Stimulated activated CD4-positive, alpha-beta T cell treated with anti-CD3 and anti-CD28 coated beads, TNF-alpha, amount 100 ng/mL, for 48 hours (primary cell): Measurements from ENCODE around the gene VEZT.
"Not testable (repeated sequence)": the region's sequence is repeated elsewhere in the genome, so short reads cannot be mapped to it uniquely, and the experiment has no call there.

Experiments
- DNase-seq, 3 donors: peaks; one replicate each; pipeline ENCODE4 v3.0.0-alpha.2; 2020; ENCODE audit warnings: low read depth in 3 of 3

The VEZT gene

GRCh38 chr12:95224202-95225170, 6.9 kb downstream of the VEZT start:
- no peak for DNase-seq

GRCh38 chr12:95225645-95226212, 8.1 kb downstream of the VEZT start:
- no peak for DNase-seq

- DNase-seq = no peak
These were observed 10.3 kb downstream of the VEZT start for GRCh38 chr12:95227818-95228356.

- DNase-seq = no peak
These were observed 11.0 kb downstream of the VEZT start for GRCh38 chr12:95228617-95229016.

GRCh38 chr12:95229636-95230035, 12.0 kb downstream of the VEZT start:
- DNase-seq = no peak

- DNase-seq = no peak
These were observed 12.7 kb downstream of the VEZT start for GRCh38 chr12:95230313-95230712.

GRCh38 chr12:95231190-95231589, 13.6 kb downstream of the VEZT start:
- no peak for DNase-seq

GRCh38 chr12:95234187-95234586, 16.6 kb downstream of the VEZT start:
- DNase-seq = not testable (repeated sequence)

- not testable (repeated sequence) for DNase-seq
These were observed 18.0 kb downstream of the VEZT start for GRCh38 chr12:95235621-95236020.

- DNase-seq = no peak
These were observed 19.7 kb downstream of the VEZT start for GRCh38 chr12:95237315-95237714.

- DNase-seq = no peak
These were observed 20.5 kb downstream of the VEZT start for GRCh38 chr12:95238150-95238549.

GRCh38 chr12:95239216-95239615, 21.6 kb downstream of the VEZT start:
- no peak for DNase-seq

GRCh38 chr12:95239835-95240234, 22.2 kb downstream of the VEZT start:
- not testable (repeated sequence) for DNase-seq

- no peak for DNase-seq
These were observed 22.9 kb downstream of the VEZT start for GRCh38 chr12:95240556-95240955.

GRCh38 chr12:95241138-95241537, 23.5 kb downstream of the VEZT start:
- not testable (repeated sequence) for DNase-seq

- no peak for DNase-seq
These were observed 24.3 kb downstream of the VEZT start for GRCh38 chr12:95241761-95242506.

- no peak for DNase-seq
These were observed 26.0 kb downstream of the VEZT start for GRCh38 chr12:95243497-95244183.

- no peak for DNase-seq
These were observed 26.7 kb downstream of the VEZT start for GRCh38 chr12:95244350-95244749.

- no peak for DNase-seq
These were observed 30.5 kb downstream of the VEZT start for GRCh38 chr12:95248095-95248494.

- no peak for DNase-seq
These were observed 31.2 kb downstream of the VEZT start for GRCh38 chr12:95248604-95249360.

- DNase-seq = no peak
These were observed 35.8 kb downstream of the VEZT start for GRCh38 chr12:95253386-95253785.
